Stimulated activated naive CD8-positive, alpha-beta T cell treated with anti-CD3 and anti-CD28 coated beads, Interleukin-15, amount 100 ng/mL, for 72 hours (primary cell): ENCODE data around the gene CLUH.

Experiments used
- ATAC-seq: fragments of 150-1000 bp; cut with Tn5 transposase; 2 replicates; pipeline ENCODE4 v1.10.0; 2021; ENCODE audit warnings: mild to moderate bottlenecking, moderate library complexity
- DNase-seq, 2 donors: peaks; one replicate each; pipeline ENCODE4 v3.0.0; 2021 to 2022
- H3K27ac Mint-ChIP-seq, 2 donors: one replicate each; pipeline ENCODE4 v1.8.0; 2022; ENCODE audit warnings: mild to moderate bottlenecking in 2 of 2, mixed read lengths in 2 of 2, moderate library complexity in 2 of 2
- H3K27me3 Mint-ChIP-seq: one replicate; pipeline ENCODE4 v1.8.0; 2022; ENCODE audit warnings: mixed read lengths
- H3K4me1 Mint-ChIP-seq: one replicate; pipeline ENCODE4 v1.8.0; 2022; ENCODE audit warnings: mild to moderate bottlenecking, mixed read lengths
- H3K4me3 Mint-ChIP-seq, 2 donors: one replicate each; pipeline ENCODE4 v1.8.0; 2022; ENCODE audit warnings: mild to moderate bottlenecking in 2 of 2, mixed read lengths in 2 of 2, moderate library complexity in 1 of 2
- H3K9me3 Mint-ChIP-seq, 2 donors: one replicate each; pipeline ENCODE4 v1.8.0; 2022; ENCODE audit warnings: mixed read lengths in 2 of 2

Gene CLUH, protein sequence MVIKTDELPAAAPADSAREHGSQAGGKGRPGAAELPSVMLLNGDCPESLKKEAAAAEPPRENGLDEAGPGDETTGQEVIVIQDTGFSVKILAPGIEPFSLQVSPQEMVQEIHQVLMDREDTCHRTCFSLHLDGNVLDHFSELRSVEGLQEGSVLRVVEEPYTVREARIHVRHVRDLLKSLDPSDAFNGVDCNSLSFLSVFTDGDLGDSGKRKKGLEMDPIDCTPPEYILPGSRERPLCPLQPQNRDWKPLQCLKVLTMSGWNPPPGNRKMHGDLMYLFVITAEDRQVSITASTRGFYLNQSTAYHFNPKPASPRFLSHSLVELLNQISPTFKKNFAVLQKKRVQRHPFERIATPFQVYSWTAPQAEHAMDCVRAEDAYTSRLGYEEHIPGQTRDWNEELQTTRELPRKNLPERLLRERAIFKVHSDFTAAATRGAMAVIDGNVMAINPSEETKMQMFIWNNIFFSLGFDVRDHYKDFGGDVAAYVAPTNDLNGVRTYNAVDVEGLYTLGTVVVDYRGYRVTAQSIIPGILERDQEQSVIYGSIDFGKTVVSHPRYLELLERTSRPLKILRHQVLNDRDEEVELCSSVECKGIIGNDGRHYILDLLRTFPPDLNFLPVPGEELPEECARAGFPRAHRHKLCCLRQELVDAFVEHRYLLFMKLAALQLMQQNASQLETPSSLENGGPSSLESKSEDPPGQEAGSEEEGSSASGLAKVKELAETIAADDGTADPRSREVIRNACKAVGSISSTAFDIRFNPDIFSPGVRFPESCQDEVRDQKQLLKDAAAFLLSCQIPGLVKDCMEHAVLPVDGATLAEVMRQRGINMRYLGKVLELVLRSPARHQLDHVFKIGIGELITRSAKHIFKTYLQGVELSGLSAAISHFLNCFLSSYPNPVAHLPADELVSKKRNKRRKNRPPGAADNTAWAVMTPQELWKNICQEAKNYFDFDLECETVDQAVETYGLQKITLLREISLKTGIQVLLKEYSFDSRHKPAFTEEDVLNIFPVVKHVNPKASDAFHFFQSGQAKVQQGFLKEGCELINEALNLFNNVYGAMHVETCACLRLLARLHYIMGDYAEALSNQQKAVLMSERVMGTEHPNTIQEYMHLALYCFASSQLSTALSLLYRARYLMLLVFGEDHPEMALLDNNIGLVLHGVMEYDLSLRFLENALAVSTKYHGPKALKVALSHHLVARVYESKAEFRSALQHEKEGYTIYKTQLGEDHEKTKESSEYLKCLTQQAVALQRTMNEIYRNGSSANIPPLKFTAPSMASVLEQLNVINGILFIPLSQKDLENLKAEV (N-terminal part only)

DNA sequence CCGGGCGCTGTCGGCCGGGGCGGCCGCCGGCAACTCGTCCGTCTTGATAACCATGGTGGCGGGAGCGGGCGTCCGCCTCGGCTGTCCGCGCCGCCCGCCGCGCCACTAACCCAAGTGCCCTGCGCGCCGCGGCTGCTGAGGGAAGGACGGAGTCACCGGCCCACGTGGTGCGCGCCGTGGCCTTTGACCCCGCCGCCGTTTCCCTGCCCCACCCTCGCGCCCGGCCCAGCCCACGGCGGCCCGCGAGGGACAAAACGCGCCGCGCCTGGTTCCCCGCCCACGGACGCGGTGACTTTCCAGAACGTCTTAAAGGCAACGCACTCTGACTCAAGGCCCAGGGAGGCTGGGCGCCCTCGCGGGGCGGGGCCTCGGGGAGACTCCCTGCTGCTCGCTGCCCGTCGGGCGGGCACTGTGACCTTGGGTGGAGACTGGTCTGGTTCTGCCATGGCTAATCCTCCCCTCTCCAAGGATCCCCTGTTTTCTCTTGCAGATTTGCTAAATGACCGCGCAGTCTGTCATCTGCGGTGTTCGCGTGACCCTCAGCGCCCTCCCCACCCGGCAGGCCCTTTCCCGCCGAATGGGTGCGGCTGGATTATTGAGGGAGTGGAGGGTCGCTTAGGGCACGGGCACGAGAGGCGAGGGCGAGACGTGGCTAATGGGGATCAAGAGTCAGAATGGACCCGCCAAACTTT is at the start of gene CLUH:
Gene CLUH, minus strand, starts transcription at position 157 of the 692 bp plus-strand sequence. Its CDS starts 103 bp downstream, at position 54.
- Mint-ChIP-seq H3K4me1 (peaks cover 54% of the 10 kb centered on the region), H3K27me3 (no peaks in the 10 kb centered on the region), H3K27ac (peak within 1 kb of the TSS; percentile 88 to 97), H3K9me3 (no peaks in the 10 kb centered on the region), H3K4me3 (peak within 1 kb of the TSS; percentile 88 to 94)
- ATAC-seq = peak; percentile 91
- DNase-seq = peak; percentile 96 to 97

DNA sequence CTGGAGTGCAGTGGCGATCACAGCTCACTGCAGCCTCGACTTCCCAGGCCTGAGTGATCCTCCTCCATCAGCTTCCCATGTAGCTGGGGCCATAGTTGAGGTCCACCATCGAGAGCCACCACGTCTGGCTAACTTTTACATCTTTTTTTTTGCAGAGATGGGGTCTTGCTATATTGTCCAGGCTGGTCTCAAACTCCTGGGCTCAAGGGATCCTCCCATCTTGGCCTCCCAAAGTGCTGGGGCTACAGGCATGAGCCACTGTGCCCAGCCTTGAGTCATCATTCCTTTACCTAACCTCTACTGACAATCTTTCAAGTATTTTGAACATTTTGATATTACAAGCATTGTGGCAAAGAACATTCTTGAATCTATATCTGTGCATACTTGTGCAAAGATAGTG is 47.3 kb upstream of the CLUH start:
- no peak for DNase-seq
- Mint-ChIP-seq H3K27ac (no peak overlapping the region), H3K4me3 (no peak overlapping the region), H3K9me3 (no peaks in the 10 kb centered on the region), H3K4me1 (peaks cover 10% of the 10 kb centered on the region), H3K27me3 (peaks cover 72% of the 10 kb centered on the region)
- ATAC-seq = no peak

DNA sequence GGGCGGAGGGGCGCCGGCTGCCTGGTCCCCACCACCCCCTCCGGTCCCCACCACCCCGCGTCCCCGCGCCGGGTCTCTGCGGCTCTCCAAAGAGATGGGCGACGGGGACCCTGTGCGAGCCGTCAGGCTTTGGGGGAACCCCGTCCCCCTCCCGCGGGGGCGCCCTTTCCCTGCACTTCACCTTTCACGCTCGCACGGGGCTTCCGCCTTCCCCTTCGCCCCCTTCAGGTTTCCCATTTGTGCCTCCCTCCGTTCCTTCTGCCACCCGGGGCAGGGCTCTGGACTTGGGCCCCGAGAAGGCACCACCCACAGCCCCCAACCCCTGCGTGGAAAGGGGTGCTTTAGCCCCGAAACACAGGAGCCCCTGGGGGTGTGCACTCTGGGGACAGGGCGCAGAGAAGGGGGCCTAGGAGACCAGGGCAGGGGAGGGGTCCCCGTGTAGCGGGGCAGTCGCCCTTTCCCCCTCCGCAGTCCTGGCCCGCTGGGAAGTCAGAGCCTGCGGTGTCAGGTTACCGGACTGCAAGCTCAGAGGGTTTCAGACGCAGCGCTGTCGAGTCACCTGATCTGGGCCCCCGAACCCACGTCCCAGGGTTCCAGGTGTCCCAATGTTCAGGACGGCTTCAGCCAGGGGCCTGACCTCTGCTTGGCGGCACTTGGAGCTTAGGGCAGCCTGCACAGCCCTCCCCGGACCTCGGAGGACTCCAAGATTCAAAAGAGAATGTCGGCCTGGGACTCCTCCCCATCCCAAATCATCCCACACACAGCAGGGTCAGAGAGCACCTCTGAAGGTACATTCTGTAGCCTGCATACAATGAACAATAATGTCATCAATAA is 44.5 kb upstream of the CLUH start:
- H3K4me3 Mint-ChIP-seq = peak overlapping the region; percentile 51 to 54
- H3K4me1 Mint-ChIP-seq = peaks cover 10% of the 10 kb centered on the region
- H3K27ac Mint-ChIP-seq = no peak overlapping the region
- peaks cover 76% of the 10 kb centered on the region for H3K27me3 Mint-ChIP-seq
- H3K9me3 Mint-ChIP-seq = no peaks in the 10 kb centered on the region
- peak; percentile 48 for ATAC-seq
- no peak for DNase-seq

DNA sequence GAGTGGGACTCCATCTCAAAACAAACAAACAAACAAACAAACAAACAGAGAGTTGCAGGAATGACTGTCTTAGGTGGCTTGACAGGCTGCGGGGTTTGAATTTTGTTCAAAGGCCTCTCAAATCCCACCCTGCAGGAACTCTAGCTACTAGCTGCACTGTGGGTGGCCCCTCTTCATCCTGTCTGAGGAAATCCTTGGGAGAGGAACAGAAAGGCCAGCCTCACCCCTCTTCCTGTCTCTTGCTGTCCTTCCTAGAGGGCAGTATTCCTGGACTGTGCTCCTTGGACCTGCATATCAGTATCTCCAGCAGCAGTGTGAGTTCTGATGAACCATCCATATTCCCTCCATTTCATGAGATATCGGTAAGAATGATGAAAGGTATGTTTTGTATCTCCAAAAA is 39.9 kb upstream of the CLUH start:
- peaks cover 76% of the 10 kb centered on the region for H3K27me3 Mint-ChIP-seq
- H3K4me1 Mint-ChIP-seq = peaks cover 8% of the 10 kb centered on the region
- no peaks in the 10 kb centered on the region for H3K9me3 Mint-ChIP-seq
- DNase-seq (no peak), ATAC-seq (no peak)
- H3K27ac Mint-ChIP-seq = no peak overlapping the region
- H3K4me3 Mint-ChIP-seq = no peak overlapping the region

DNA sequence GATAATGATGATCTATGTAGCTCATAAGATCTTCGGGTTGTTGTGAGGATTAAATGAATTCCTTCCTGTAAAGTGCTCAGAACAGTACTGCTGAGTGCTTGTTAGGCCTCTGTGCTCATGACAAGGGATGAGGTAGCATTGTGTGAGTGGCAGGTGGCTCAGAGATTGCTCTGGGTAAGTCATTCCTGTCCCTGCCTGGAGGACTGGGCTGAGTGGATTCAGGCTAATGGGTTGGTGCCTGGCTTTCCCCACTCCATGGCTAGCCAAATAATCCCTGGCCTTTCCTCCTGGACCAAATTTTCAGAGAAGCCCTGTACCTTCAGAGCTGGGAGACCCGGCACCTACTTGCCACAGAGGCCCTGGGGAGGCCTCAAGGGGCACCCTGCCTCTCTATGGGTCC is 39.2 kb upstream of the CLUH start:
- ATAC-seq = no peak
- Mint-ChIP-seq H3K27me3 (peaks cover 75% of the 10 kb centered on the region), H3K27ac (no peak overlapping the region), H3K4me1 (peaks cover under 1% of the 10 kb centered on the region), H3K4me3 (no peak overlapping the region), H3K9me3 (no peaks in the 10 kb centered on the region)
- DNase-seq = no peak

DNA sequence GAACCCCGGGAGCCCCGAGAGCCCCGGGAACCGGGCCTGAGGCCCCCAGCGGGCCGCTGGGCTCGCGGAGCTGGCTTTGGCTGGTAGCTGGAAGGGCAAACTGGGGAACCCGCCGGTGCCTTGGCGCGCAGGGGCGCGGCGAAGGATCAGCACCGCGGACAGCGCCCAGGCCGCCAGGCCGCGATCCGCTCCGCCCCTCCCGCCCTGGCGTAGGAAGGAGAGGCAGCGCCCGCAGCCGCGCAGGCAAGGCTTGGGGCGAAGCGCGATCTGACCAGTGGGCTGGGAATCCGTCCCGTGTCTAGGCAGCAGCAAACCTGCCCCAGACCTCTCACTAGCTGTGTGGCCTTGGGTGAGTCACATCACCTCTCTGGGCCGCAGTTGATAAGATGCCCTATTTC is 38.2 kb upstream of the CLUH start:
- Mint-ChIP-seq H3K27ac (no peak overlapping the region), H3K4me1 (no peaks in the 10 kb centered on the region), H3K4me3 (no peak overlapping the region), H3K9me3 (no peaks in the 10 kb centered on the region), H3K27me3 (peaks cover 83% of the 10 kb centered on the region)
- peak; percentile 72 to 79 for DNase-seq
- peak; percentile 96 for ATAC-seq

DNA sequence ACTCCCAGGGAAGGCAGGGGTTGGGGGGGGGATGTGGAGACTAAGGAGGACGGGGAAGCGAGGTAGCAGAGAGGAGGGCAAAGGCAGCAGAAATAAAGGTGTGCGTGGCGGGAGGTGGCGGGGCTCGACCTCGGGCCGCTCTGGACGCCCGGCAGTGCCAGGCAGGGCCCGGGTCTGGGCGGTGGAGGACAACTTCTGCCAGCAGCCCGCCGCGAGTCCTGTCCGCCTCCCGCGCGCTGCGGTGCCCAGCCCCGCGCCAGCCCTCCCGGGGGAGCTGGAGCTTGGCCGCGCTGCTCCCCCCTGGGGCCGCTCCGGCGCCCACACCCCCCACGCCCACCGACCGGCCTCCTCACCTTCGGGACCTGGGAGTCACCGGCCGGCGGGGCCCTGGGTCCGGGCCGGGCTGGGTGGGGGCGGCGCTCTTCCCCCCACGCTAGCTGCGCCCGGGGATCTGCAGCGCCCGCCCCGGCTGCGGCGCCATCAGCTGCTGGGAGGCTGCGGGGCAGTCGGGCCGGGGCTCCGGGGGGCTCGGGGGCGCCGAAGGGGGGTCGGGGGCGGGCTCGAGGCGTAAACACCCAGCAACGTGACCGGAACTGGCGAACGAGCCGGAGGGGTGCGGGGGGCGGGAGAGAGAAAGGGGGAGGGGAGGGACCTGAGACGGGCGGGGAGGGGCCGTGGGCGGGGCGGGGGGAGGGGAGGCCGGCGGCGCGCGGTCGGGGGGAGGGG is 37.7 kb upstream of the CLUH start, which contains the start of gene CCDC92B:
Gene CCDC92B, minus strand, starts transcription at position 595 of the 726 bp plus-strand sequence. CDS start 14,507 bp downstream, outside the sequence.
- no peak within 1 kb of the TSS for H3K27ac Mint-ChIP-seq
- no peak for DNase-seq
- peaks cover 85% of the 10 kb centered on the region for H3K27me3 Mint-ChIP-seq
- no peaks in the 10 kb centered on the region for H3K4me1 Mint-ChIP-seq
- peak within 1 kb of the TSS in 1 of 2 donors; percentile 53 for H3K4me3 Mint-ChIP-seq
- peak; percentile 39 for ATAC-seq
- H3K9me3 Mint-ChIP-seq = no peaks in the 10 kb centered on the region

DNA sequence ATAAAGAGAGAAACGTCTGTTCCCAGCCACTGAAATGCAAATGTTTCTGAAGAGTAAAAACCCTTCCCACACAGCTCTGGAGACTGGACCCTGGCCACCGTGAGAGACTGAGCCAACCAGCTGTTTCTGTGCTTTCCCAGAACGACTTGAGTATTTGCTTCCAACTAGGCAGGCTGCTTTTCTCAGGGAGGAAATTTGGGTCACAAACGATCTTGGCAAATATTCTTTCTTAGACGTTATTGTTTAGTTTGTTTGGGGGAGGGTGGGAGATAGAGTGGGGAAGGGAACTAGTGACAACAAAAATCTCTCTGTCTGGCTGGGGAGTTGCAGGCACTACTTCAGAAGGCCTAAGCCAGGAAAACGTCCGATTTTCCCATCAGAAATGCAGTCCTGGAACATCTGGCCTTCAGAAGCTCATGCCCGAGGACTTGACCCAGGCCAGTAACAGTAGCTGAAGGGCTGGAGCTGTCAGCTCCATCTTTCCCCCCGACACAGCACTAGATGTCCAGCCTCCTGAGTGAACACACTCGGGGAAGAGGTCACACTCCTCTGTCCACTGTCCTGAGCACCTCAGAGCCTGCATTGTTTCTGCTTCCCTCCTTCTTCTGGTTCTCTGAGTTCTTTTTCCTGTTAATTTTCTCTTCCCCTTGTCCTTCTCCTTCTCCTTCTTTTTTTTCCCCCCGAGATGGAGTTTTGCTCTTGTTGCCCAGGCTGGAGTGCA is 33.9 kb upstream of the CLUH start:
- ATAC-seq = no peak
- H3K9me3 Mint-ChIP-seq = no peaks in the 10 kb centered on the region
- H3K4me1 Mint-ChIP-seq = no peaks in the 10 kb centered on the region

DNA sequence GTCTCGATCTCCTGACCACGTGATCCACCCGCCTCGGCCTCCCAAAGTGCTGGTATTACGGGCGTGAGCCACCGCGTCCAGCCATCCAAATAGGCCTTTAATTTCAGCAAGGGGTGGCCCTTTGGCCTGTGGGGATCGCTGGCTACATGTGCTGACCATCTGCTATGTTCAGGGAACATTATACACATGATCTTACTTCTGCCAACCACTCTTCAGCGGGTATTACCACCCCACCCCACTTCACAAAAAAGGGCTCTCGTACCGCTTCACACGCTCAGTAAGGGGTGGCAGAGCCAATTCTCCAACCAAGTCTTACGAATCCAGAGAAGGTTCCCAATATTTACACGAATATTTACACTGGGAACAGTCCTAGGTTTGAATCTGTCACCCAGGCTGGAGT is 26.1 kb upstream of the CLUH start:
- ATAC-seq (no peak), DNase-seq (no peak)
- H3K4me3 Mint-ChIP-seq = no peak overlapping the region
- no peak overlapping the region for H3K27ac Mint-ChIP-seq
- no peaks in the 10 kb centered on the region for H3K4me1 Mint-ChIP-seq
- H3K9me3 Mint-ChIP-seq = no peaks in the 10 kb centered on the region
- H3K27me3 Mint-ChIP-seq = peaks cover 29% of the 10 kb centered on the region

More for the DNA sequence above, 33.9 kb upstream of the CLUH start:
- Mint-ChIP-seq H3K27ac (no peak overlapping the region), H3K27me3 (peaks cover 72% of the 10 kb centered on the region), H3K4me3 (no peak overlapping the region)
- DNase-seq = no peak

DNA sequence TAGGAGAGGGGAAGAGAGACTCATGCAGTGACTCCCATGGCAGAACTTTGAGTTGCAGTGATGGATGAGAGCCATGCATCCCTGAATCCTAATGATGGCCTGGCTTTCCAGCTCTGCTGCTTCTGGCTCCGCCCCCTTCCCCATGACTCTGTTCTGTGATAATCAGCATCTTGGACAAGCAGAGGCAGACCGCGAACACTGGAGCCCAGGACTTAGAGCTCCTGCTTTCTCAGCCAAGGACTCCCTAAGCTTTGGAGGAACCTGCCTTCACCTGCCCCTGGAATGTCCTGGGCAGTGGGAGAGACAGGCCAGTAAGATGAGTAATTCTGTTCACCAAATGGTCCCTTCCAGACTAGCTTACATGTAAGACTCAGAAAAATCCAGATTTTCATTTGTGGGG is 25.4 kb upstream of the CLUH start:
- ATAC-seq (no peak), DNase-seq (no peak)
- peaks cover 28% of the 10 kb centered on the region for H3K27me3 Mint-ChIP-seq
- H3K4me3 Mint-ChIP-seq = no peak overlapping the region
- H3K4me1 Mint-ChIP-seq = no peaks in the 10 kb centered on the region
- no peaks in the 10 kb centered on the region for H3K9me3 Mint-ChIP-seq
- H3K27ac Mint-ChIP-seq = no peak overlapping the region

DNA sequence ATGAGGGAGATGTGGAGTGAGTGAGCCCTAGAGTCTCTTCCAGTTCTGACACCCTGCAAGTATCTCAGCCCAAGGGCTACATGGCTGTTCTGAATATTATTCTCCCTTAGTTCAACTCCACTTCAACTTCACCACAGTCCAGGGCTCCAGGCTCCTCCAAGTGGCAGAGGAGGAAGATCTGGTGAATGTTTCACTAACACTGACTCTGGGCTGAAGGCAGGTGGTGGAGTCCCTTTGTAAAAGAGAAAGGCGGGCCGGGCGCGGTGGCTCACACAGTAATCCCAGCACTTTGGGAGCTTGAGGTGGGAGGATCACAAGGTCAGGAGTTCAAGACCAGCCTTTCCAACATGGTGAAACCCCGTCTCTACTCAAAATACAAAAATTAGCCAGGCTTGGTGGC is 24.3 kb upstream of the CLUH start:
- no peaks in the 10 kb centered on the region for H3K4me1 Mint-ChIP-seq
- DNase-seq = no peak
- no peaks in the 10 kb centered on the region for H3K9me3 Mint-ChIP-seq
- H3K4me3 Mint-ChIP-seq = no peak overlapping the region
- no peak overlapping the region for H3K27ac Mint-ChIP-seq
- peaks cover 29% of the 10 kb centered on the region for H3K27me3 Mint-ChIP-seq
- no peak for ATAC-seq

DNA sequence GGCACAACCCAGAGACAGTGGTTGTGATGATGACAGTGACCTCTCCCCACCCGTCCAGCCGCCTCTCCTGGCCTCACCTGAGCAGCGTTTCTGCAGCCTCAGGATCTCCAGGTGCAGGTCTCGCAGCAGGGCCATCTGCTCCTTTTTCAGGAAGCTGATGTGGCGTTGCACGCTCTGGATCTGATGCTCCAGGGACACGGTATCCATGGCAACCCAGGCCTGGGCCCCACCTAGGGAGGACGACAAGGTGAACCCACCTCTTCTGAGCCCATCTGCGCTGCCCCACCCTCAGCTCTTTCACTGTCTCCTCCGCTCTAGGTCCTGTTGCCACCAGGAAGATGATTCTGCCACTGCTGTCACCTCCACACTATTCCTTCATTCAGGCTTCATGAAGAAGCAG is 23.4 kb upstream of the CLUH start:
- H3K9me3 Mint-ChIP-seq = no peaks in the 10 kb centered on the region
- no peaks in the 10 kb centered on the region for H3K4me1 Mint-ChIP-seq
- no peak for DNase-seq
- H3K4me3 Mint-ChIP-seq = no peak overlapping the region
- ATAC-seq = no peak
- peaks cover 39% of the 10 kb centered on the region for H3K27me3 Mint-ChIP-seq
- no peak overlapping the region for H3K27ac Mint-ChIP-seq

DNA sequence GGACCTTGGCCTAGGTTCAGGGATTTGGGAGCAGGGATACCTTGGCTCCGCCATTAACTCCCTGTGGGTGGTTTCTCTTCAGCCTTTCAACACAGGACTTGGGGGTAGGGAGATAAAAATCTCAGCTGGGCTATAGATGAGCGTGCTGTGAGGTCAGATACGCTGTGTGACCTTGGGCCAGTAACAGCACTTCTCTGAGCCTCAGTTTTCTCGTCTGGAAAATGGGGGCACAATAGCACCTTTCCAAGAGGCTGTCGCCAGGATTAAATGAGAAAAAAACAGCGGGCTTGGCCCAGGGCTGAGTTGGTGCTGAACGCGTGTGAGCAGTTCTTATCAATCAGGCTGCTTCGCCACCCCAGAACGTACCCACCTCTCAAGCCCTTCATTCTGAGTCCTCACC is 20.2 kb upstream of the CLUH start:
- Mint-ChIP-seq H3K4me3 (no peak overlapping the region), H3K27me3 (peaks cover 53% of the 10 kb centered on the region), H3K4me1 (no peaks in the 10 kb centered on the region), H3K9me3 (no peaks in the 10 kb centered on the region), H3K27ac (no peak overlapping the region)
- DNase-seq = no peak
- ATAC-seq = no peak
